HG03342 (cell line): ENCODE results near the gene DLG2.
"Not testable (repeated sequence)": the region's sequence is repeated elsewhere in the genome, so short reads cannot be mapped to it uniquely, and the experiment has no call there.

Experiments
- ATAC-seq: cut with Tn5 transposase; IDR thresholded peaks from one replicate; pipeline ENCODE4 v1.9.1; 2021; ENCODE audit warnings: mild to moderate bottlenecking, moderate library complexity; ENCODE audit not compliant: unreplicated experiment

DLG2 gene

GRCh38 chr11:84800755-84801346, 826.3 kb downstream of the DLG2 start:
- no peak for ATAC-seq

GRCh38 chr11:84799112-84799511, 828.0 kb downstream of the DLG2 start:
- no peak for ATAC-seq

GRCh38 chr11:84795698-84796097, 831.4 kb downstream of the DLG2 start:
- ATAC-seq, result no peak

DNA sequence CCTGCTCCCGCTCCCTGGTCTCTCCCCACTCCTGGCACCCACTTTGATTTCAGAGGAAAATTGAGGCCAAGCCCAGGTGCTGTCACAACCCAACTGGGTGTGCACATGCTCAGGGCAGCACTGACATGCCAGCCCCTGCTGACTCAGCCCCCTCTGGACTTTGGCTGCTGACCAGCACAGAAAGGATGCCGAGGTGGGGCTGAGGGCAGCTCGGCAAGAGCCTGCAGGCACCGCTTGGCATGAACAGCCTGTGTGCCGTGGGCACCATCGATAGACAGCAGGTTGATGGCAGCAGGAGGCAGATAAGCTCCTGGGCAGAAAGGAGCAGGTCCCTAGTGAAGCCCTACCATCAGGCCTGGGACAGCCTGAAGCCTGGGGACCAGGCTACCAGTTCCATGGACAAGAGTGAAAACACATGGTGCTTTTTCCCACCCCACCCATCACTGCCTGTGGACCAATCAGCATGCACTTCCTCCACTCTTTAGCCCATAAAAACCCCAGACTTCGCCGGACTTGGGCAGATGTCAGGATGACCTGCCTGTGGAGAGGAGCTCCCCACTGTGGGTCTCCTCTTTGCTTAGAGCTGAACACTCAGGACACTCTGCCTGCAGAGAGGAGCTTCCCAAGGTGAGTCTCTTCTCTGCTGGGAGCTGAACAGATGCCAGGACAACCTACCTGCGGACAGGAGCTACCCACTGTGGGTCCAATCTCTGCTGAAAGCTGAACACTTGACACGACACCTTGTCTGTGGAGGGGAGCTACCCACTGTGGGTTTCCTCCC, 832.3 kb downstream of the DLG2 start:
- no peak for ATAC-seq

DNA sequence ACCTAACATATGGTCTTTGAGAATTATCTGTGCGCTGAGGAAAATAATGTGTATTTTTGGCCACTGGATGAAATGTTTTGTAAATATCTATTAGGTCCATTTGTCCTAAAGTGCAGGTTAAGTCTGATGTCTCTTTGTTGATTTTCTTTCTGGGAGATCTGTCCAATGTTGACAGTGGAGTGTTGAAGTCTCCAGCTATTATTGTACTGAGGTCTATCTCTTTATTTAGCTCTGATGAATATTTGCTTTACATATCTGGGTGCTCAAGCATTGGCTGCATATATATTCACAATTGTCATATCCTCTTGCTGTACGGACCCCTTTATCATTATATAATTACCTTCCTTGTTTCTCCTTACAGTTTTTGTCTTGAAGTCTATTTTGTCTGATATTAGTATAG, 833.8 kb downstream of the DLG2 start:
- no peak for ATAC-seq

DNA sequence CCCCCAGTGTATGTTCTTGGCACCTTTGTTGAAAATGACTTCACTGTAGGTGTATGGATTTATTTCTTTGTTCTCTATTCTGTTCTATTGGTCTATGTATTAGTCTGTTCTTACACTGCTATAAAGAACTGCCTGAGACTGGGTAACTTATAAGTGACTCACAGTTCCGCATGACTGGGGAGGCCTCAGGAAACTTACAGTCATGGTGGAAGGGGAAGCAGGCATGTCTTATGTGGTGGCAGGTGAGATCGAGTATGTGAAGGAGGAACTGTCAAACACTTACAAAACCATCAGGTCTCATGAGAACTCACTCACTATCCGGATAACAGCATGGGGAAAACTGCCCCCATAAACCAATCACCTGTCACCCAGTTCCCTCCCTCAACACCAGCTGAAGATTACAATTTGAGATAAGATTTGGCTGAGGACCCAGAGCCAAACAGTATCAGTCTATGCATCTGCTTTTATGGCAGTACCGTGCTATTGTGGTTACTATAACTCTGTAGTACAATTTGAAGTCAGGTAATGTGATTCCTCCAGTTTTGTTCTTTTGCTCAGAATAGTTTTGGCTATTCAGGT, 836.2 kb downstream of the DLG2 start:
- ATAC-seq, result no peak

- no peak for ATAC-seq
Observed at GRCh38 chr11:84788220-84788619, 838.9 kb downstream of the DLG2 start.

DNA sequence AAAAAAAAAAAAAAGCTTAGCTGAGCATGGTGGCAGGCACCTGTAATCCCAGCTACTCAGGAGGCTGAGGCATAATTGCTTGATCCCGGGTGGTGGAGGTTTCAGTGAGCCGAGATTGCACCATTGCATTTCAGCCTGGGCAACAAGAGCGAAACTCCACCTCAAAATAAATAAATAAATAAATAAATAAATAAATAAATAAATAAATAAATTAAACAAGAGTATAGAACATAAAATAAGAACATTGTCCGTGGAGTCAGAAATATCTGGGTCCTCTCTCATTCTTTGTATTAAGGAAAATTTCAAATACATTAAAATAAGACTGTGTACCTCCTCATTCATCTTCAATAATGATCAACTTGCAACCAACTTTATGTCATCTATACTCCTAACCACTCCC, 843.0 kb downstream of the DLG2 start:
- ATAC-seq, result not testable (repeated sequence)

DNA sequence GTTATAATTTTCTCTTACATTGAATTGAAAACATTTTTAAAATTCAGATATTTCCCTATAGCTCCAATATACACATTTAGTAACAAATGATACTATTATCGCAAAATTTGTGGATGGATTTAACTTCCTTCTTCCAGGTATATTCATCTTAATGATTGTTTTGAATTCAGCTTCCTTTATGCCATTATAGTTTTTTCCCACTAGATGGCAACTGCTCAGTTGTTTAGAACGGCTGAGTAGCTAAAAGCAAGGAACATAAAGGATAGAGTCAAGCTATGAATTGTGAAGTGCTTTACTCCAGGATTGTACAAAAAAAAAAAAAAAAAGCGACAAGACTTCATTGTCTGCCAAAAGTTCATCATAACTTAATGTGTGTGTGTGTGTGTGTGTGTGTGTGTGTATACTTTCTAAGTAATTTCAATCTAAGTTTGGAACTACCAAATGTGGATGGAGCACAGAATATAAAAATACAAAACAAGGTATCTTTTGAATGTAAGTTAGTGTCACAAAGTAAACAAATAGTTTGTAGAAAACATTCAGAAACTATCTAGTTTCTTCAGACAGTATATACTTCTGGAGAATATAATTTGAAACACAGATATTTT, 846.4 kb downstream of the DLG2 start:
- peak; percentile 44 for ATAC-seq

GRCh38 chr11:84775503-84775902, 851.6 kb downstream of the DLG2 start:
- no peak for ATAC-seq

GRCh38 chr11:84763931-84764330, 863.2 kb downstream of the DLG2 start:
- no peak for ATAC-seq

DNA sequence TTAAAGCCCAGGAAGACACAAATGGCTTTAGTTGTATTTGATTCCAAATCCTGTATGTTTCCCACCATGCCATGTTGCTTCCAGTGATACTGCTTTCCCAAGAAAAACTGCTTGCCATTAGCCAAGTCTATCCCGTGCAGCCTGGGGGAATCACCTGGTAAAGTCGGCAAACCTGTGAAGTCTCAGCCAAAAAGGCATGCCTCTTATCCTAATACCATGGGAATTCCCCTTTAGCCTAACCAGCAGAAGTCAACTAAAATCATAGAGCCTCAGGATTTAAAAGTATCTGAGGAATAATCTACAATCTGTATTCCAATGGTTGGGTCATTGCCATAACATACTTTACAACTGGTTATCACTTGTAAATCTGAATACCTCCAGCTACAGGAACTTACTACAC, 869.4 kb downstream of the DLG2 start:
- ATAC-seq, result no peak

- ATAC-seq, result no peak
Observed at GRCh38 chr11:84751371-84751770, 875.8 kb downstream of the DLG2 start.

DNA sequence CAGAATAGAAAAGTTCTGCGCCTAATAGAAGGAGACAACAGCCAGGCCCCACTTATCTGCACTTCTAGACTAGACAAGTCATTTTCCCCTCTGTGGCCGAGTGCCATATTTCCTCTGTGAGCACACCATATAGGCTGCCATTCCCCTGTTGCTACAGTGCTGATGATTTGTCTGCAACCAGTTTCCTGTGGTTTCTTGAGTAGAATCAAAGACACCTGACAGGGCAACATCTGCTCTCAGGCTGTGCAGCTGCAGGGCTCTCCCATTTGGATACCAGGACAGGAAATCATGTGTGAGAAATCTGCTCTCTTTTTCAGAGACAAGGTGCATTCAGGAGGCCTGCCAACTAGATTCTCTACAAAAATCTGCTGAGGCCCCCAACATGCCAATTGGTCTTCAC, 879.3 kb downstream of the DLG2 start:
- ATAC-seq, result no peak

- ATAC-seq, result no peak
Observed at GRCh38 chr11:84740050-84740449, 887.1 kb downstream of the DLG2 start.

GRCh38 chr11:84724256-84724655, 902.9 kb downstream of the DLG2 start:
- ATAC-seq, result no peak

GRCh38 chr11:84722583-84723108, 904.5 kb downstream of the DLG2 start:
- ATAC-seq, result no peak

- ATAC-seq, result no peak
Observed at GRCh38 chr11:84721561-84721961, 905.6 kb downstream of the DLG2 start.

GRCh38 chr11:84720706-84721402, 906.3 kb downstream of the DLG2 start:
- ATAC-seq, result no peak

GRCh38 chr11:84719935-84720577, 907.1 kb downstream of the DLG2 start:
- no peak for ATAC-seq
